ENCODE results near the gene PON1.
A peak's percentile ranks its signal among the peaks of the same experiment; 100 is the strongest.

The PON1 gene

DNA sequence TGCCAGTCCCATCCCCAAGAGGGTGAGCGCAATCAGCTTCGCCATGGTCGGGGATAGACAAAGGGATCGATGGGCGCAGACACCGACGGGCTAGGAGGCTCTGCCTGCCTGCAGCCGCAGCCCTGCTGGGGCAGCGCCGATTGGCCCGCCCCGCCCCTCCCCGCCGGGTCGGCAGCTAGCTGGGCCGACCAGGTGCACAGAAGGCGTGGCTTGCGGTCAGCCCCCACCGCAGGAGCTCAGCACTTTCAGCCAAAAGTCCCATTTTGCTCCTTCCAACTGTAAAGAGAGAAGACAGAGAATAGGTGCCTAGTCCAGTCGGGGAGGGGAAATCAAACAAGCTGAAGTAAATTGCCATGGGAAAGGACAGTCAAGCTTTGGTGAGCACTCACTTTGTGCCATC, at the start of gene PON1:
Gene PON1 (minus strand): TSS at position 102 of the 400 bp plus-strand sequence. CDS start 57 bp downstream, at position 45.
- DNase-seq (ENCODE audit: low spot score in 2 of 2) (peak in 1 of 2 donors; percentile 22), ATAC-seq (ENCODE audit: low read depth) (peak; percentile 97)
- Mint-ChIP-seq H3K4me1 (peaks cover 10% of the 10 kb centered on the region), H3K27ac (no peak within 1 kb of the TSS), H3K36me3 (no peaks in the 10 kb centered on the region), H3K9me3 (no peaks in the 10 kb centered on the region), H3K27me3 (peaks cover 13% of the 10 kb centered on the region), H3K4me3 (peak within 1 kb of the TSS; percentile 7)

- peaks cover 2% of the 10 kb centered on the region for H3K9me3 Mint-ChIP-seq
- no peak for DNase-seq (ENCODE audit: low spot score in 2 of 2)
- H3K27ac Mint-ChIP-seq, result no peak overlapping the region
- no peaks in the 10 kb centered on the region for H3K4me1 Mint-ChIP-seq
- H3K36me3 Mint-ChIP-seq, result peaks cover 2% of the 10 kb centered on the region
- H3K4me3 Mint-ChIP-seq, result no peak overlapping the region
- no peak for ATAC-seq (ENCODE audit: low read depth)
- peaks cover 6% of the 10 kb centered on the region for H3K27me3 Mint-ChIP-seq
Measured at GRCh38 chr7:95373323-95373722, 49.0 kb upstream of the PON1 start.

DNA sequence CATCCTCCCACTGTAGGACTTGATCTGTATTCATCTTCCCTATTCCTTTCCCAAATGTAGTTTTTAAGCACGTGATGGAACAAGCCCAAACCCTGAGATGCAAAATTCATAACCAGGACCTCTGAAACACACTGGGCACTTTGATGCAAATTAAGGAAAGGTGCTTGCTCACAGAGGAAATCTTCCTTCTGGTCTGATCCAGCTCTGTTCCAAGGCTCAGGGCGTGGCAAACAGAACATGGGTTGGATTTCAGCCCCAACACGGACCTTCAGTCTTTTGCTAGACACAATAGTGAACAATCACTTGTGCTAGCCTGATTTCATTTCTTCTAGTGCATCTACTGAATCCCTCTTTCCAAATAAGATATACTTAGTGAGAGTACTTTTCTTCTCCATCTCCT, 43.9 kb upstream of the PON1 start:
- no peaks in the 10 kb centered on the region for H3K36me3 Mint-ChIP-seq
- H3K27ac Mint-ChIP-seq, result no peak overlapping the region
- no peaks in the 10 kb centered on the region for H3K4me1 Mint-ChIP-seq
- DNase-seq (ENCODE audit: low spot score in 2 of 2) (no peak), ATAC-seq (ENCODE audit: low read depth) (no peak)
- H3K27me3 Mint-ChIP-seq, result peaks cover 2% of the 10 kb centered on the region
- no peak overlapping the region for H3K4me3 Mint-ChIP-seq
- no peaks in the 10 kb centered on the region for H3K9me3 Mint-ChIP-seq

- no peak for DNase-seq (ENCODE audit: low spot score in 2 of 2)
- peaks cover 2% of the 10 kb centered on the region for H3K27me3 Mint-ChIP-seq
- no peak overlapping the region for H3K27ac Mint-ChIP-seq
- no peak for ATAC-seq (ENCODE audit: low read depth)
- H3K36me3 Mint-ChIP-seq, result no peaks in the 10 kb centered on the region
- no peaks in the 10 kb centered on the region for H3K9me3 Mint-ChIP-seq
- no peaks in the 10 kb centered on the region for H3K4me1 Mint-ChIP-seq
- no peak overlapping the region for H3K4me3 Mint-ChIP-seq
Measured at GRCh38 chr7:95367606-95368005, 43.3 kb upstream of the PON1 start.

GRCh38 chr7:95365151-95365550, 40.8 kb upstream of the PON1 start:
- Mint-ChIP-seq H3K4me1 (no peaks in the 10 kb centered on the region), H3K27ac (no peak overlapping the region), H3K27me3 (peaks cover 4% of the 10 kb centered on the region), H3K36me3 (no peaks in the 10 kb centered on the region), H3K9me3 (no peaks in the 10 kb centered on the region), H3K4me3 (no peak overlapping the region)
- DNase-seq (ENCODE audit: low spot score in 2 of 2), result no peak
- ATAC-seq (ENCODE audit: low read depth), result no peak

- H3K4me1 Mint-ChIP-seq, result no peaks in the 10 kb centered on the region
- peaks cover 3% of the 10 kb centered on the region for H3K27me3 Mint-ChIP-seq
- H3K4me3 Mint-ChIP-seq, result no peak overlapping the region
- DNase-seq (ENCODE audit: low spot score in 2 of 2) (no peak), ATAC-seq (ENCODE audit: low read depth) (no peak)
- no peaks in the 10 kb centered on the region for H3K9me3 Mint-ChIP-seq
- H3K36me3 Mint-ChIP-seq, result no peaks in the 10 kb centered on the region
- H3K27ac Mint-ChIP-seq, result no peak overlapping the region
Measured at GRCh38 chr7:95357623-95358022, 33.3 kb upstream of the PON1 start.

DNA sequence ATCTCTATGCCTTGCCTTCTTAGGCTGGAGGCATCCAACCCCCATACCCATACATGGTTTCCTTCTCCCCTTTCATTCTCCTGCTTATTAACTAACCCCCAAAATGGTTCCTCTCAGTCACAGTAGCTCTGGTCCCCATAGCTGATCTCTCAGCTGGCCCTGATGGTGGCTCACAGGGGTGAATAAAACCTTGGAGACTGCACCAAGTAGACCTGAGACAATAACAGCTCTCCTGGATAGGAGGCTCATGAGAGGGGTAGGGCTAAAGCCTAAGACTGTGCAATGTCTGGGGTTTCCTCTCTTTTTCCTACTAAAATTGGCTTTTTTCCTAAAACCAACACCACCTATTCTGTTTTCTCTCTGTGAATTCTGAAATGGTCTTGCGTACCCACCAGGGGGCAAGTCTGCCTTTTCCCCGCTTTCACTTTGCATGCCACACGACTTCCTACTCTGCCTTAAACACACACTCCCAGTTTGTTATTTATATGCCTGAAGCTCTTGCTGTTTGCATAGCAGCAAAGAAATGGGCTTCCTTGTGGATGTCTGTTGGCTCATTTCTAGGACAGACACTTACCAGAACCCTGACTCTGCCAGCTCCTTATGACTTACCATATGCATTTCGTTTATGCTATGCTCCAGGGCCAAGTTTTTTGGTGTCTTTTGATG, 18.4 kb upstream of the PON1 start:
- H3K4me1 Mint-ChIP-seq, result no peaks in the 10 kb centered on the region
- no peaks in the 10 kb centered on the region for H3K36me3 Mint-ChIP-seq
- DNase-seq (ENCODE audit: low spot score in 2 of 2) (no peak), ATAC-seq (ENCODE audit: low read depth) (no peak)
- no peak overlapping the region for H3K27ac Mint-ChIP-seq
- H3K4me3 Mint-ChIP-seq, result no peak overlapping the region
- peaks cover 6% of the 10 kb centered on the region for H3K27me3 Mint-ChIP-seq
- H3K9me3 Mint-ChIP-seq, result no peaks in the 10 kb centered on the region

DNA sequence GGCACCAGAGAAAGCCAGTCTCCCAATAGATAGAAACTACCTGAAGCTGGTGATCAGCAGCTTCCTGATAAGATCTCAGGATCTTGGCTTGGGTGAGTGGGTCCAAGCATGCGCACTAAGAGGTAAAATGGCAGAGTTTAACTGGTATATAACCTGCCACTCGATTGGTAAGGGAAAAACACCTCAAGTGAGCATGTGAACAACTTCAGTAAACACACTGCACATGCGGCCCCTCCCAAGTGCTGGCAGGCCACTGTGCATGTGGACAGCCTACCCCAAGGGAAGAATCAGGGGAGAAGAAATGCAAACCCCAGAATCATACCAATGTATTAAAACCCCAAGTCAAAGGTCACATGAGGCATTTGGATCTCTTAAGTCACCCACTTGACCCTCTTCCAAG, 17.7 kb upstream of the PON1 start:
- Mint-ChIP-seq H3K4me1 (no peaks in the 10 kb centered on the region), H3K36me3 (no peaks in the 10 kb centered on the region), H3K27ac (no peak overlapping the region), H3K9me3 (peaks cover 2% of the 10 kb centered on the region), H3K4me3 (no peak overlapping the region), H3K27me3 (peaks cover 6% of the 10 kb centered on the region)
- ATAC-seq (ENCODE audit: low read depth) (no peak), DNase-seq (ENCODE audit: low spot score in 2 of 2) (no peak)

GRCh38 chr7:95340491-95340890, 16.2 kb upstream of the PON1 start:
- Mint-ChIP-seq H3K27me3 (peaks cover 6% of the 10 kb centered on the region), H3K36me3 (no peaks in the 10 kb centered on the region), H3K4me3 (no peak overlapping the region), H3K9me3 (peaks cover 2% of the 10 kb centered on the region), H3K4me1 (no peaks in the 10 kb centered on the region), H3K27ac (no peak overlapping the region)
- DNase-seq (ENCODE audit: low spot score in 2 of 2), result no peak
- no peak for ATAC-seq (ENCODE audit: low read depth)

- Mint-ChIP-seq H3K36me3 (no peaks in the 10 kb centered on the region), H3K27me3 (peaks cover 6% of the 10 kb centered on the region), H3K9me3 (peaks cover 2% of the 10 kb centered on the region), H3K4me1 (no peaks in the 10 kb centered on the region), H3K4me3 (no peak overlapping the region), H3K27ac (no peak overlapping the region)
- DNase-seq (ENCODE audit: low spot score in 2 of 2) (no peak), ATAC-seq (ENCODE audit: low read depth) (no peak)
Measured at GRCh38 chr7:95338832-95339231, 14.5 kb upstream of the PON1 start.

DNA sequence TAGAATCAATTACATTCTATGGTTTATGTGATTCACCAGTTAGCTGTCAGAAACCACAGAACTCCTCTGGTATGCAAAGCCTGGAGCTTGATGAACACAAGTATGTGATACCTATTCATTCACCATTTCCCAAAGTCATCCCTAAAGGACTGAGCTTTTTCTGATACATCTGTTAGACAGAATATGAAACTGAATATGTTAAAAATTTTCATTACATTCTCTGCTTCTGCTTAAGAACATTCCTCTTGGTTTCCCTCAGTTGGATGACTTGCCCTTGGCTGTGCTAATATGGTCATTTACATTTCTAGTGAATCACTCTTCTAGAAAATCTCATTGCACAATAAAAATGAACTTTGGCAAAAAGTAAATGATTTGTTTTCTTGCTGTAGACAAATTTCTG, 10.8 kb upstream of the PON1 start:
- H3K36me3 Mint-ChIP-seq, result no peaks in the 10 kb centered on the region
- no peak for ATAC-seq (ENCODE audit: low read depth)
- peaks cover 6% of the 10 kb centered on the region for H3K4me1 Mint-ChIP-seq

DNA sequence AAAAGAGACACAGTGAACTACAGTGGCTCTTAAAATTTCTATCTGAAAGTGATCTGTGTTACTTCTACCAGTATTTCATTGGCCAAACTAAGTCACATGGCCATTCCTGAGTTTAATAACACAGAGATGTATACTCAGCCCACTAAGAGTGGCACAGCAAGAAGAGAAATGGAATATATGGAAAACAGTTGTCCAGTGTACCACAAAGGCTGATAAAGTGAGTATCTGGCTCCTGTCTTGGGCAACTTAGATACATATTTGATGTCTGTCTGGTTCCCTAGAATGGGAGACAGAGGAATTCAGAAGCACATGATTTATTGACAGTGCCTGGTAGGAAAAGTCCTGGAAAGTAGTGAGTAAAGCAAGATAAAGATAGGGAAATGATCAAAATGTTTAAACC, 10.1 kb upstream of the PON1 start:
- Mint-ChIP-seq H3K36me3 (no peaks in the 10 kb centered on the region), H3K27ac (no peak overlapping the region), H3K4me3 (no peak overlapping the region), H3K4me1 (peaks cover 6% of the 10 kb centered on the region), H3K27me3 (no peaks in the 10 kb centered on the region), H3K9me3 (peaks cover 2% of the 10 kb centered on the region)
- DNase-seq (ENCODE audit: low spot score in 2 of 2), result no peak
- ATAC-seq (ENCODE audit: low read depth), result no peak

More for the DNA sequence above, 10.8 kb upstream of the PON1 start:
- Mint-ChIP-seq H3K4me3 (no peak overlapping the region), H3K27ac (no peak overlapping the region), H3K27me3 (no peaks in the 10 kb centered on the region), H3K9me3 (peaks cover 2% of the 10 kb centered on the region)
- DNase-seq (ENCODE audit: low spot score in 2 of 2), result no peak

- Mint-ChIP-seq H3K36me3 (no peaks in the 10 kb centered on the region), H3K27me3 (peaks cover 4% of the 10 kb centered on the region), H3K4me1 (peaks cover 6% of the 10 kb centered on the region), H3K9me3 (no peaks in the 10 kb centered on the region), H3K4me3 (peak overlapping the region; percentile 71), H3K27ac (peak overlapping the region; percentile 69)
- ATAC-seq (ENCODE audit: low read depth), result no peak
- DNase-seq (ENCODE audit: low spot score in 2 of 2), result no peak
Measured at GRCh38 chr7:95330961-95331337, 6.6 kb upstream of the PON1 start.

DNA sequence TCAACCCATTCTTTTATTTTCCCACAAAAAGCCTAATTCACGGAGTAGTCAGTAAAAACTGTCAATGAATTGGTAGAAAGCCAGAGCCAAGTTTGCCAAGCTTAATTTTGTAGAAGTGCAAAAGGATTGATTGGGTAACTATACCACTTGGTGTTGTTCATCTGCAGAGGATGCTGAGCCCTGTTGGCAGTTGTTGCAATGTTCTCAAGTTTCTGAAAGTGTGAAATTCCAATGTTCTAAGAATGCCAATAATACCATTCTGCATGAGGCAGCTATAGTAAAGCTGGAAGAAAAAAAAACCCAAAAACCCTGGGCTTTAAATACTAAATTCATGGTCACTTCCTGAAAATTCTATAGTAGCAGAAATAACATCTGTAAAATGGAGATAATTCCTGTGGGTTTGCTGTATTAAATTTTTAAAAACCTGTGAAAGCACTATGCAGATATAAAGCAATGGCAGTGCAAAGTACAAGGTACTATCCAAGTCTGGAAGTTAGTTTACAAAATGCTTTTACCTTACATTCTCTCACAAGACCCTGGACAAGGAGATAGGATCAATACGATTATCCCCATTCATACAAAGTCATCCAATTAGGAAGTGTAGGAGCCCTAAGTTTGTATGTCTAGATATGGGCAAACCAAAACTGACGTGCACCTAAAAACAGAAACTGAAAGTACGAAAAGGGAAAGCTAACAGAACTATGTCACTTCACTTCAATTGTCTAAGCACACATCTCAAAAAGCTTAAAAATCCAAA, 6.0 kb upstream of the PON1 start:
- Mint-ChIP-seq H3K27ac (peak overlapping the region; percentile 69), H3K4me1 (peaks cover 8% of the 10 kb centered on the region), H3K27me3 (peaks cover 9% of the 10 kb centered on the region), H3K4me3 (peak overlapping the region; percentile 71), H3K9me3 (no peaks in the 10 kb centered on the region), H3K36me3 (no peaks in the 10 kb centered on the region)
- ATAC-seq (ENCODE audit: low read depth) (peak; percentile 68), DNase-seq (ENCODE audit: low spot score in 2 of 2) (peak in 1 of 2 donors; percentile 7)

GRCh38 chr7:95327356-95327755, 3.0 kb upstream of the PON1 start:
- Mint-ChIP-seq H3K27ac (no peak overlapping the region), H3K4me1 (peaks cover 13% of the 10 kb centered on the region), H3K36me3 (no peaks in the 10 kb centered on the region), H3K27me3 (peaks cover 13% of the 10 kb centered on the region), H3K9me3 (no peaks in the 10 kb centered on the region), H3K4me3 (no peak overlapping the region)
- ATAC-seq (ENCODE audit: low read depth) (no peak), DNase-seq (ENCODE audit: low spot score in 2 of 2) (no peak)
